GM18861 (cell line): ENCODE data around the gene ZNF74.
A peak's percentile ranks its signal among the peaks of the same experiment; 100 is the strongest.
"Not testable (repeated sequence)": the region's sequence is repeated elsewhere in the genome, so short reads cannot be mapped to it uniquely, and the experiment has no call there.

Experiments
- ATAC-seq: cut with Tn5 transposase; IDR thresholded peaks from one replicate; pipeline ENCODE4 v1.9.1; 2021; ENCODE audit not compliant: unreplicated experiment

ZNF74 gene

DNA sequence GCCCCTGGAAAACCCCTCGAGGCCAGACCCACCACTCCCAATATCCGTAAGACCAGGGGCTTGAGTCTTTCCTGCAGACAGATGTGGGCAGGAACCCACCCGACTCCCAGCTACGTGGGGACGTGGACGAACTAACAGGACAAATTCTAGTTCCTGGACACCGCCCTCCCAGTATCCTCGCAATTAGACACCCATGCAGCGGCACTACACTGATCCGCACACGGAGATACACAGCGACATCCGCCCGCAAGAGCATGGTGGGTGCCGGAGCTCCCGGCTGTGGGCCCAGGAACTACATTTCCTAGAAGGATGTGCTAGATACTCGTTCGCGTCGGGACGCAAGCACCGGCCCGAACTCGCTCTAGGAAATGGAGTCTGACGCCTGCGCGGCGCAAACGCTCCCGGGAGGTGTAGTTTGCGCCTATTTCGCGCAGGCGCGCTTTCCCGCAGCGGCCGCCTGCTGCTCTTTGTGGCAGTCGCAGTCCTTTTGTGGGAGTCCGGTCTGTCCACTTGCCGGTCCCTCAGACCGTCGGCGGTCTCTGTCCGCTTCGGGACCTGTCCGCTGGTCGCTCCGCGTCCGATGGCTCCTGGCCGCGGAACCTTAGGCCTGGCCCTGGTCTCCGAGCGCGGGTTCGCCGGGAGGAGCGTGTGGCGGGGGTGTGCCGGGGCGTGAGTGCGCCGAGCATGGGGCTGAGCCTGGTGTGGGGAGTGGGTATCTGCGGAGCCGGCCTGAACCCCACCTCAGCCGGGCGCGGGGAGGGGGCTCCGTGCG, at the start of gene ZNF74:
ZNF74 (plus strand) TSS at position 447 of the 772 bp plus-strand sequence. CDS start 478 bp downstream, outside the sequence.
- peak; percentile 74 for ATAC-seq

DNA sequence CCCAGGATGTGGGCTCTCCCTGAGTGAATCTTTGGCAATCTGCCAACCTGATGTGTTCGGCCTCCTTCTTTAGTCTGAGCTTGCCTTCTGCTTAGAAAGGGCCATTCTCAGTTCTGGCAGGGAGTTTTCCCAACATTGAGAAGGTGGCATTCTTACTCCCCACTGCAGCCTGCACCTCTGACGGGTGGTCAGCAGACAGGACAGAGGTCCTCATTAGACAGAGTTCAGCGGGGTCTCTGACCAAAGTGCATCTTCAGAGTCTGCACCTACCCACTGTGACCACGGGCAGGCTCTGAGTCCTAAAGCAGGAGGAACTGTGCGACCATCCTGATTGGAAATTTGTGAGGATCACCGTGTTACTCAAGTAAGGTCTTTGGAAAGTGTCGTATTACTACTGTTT, 47.4 kb upstream of the ZNF74 start:
- ATAC-seq: not testable (repeated sequence)

DNA sequence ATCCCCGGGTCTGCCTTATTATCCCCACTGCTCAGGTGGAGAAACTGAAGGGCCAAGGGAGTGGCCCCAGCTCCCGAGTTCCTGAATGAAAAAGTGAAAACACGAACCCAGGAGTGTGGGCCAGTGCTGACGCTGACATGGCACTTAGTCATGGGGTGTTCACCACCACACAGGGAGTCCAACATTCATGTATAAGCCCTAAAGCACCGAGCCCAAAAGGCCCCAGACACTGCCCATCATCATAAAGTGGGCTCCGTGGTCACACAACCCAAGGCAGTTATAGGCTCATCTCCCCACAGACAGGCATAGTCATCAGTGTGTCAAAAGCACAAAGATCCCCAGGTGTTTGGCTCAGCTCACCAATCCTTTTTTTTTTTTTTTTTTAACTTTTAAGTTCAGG, 41.4 kb upstream of the ZNF74 start:
- not testable (repeated sequence) for ATAC-seq

DNA sequence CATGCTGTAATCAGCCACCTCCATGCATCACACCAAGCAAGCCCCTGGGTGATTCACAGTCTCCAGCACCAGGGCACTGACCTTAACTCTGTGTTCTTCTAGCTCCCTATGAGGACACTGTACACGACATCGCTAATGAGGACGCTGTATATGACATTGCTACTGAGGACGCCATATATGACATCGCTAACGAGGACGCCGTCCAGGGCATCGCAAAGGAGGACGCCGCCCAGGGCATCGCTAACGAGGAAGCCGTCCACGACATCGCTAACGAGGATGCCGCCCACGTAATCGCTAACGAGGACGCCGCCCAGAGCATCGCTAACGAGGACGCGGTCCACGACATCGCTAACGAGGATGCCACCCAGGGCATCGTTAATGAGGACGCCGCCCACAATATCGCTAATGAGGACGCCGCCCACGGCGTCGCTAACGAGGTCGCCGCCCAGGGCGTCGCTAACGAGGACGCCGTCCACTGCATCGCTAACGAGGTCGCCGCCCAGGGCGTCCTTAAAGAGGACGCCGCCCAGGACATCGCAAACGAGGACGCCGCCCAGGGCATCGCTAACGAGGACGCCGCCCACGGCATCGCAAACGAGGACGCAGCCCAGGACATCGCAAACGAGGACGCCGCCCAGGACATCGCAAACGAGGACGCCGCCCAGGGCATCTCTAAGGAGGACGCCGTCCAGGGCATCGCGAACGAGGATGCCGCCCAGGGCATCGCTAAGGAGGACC, 39.5 kb upstream of the ZNF74 start:
- no peak for ATAC-seq

DNA sequence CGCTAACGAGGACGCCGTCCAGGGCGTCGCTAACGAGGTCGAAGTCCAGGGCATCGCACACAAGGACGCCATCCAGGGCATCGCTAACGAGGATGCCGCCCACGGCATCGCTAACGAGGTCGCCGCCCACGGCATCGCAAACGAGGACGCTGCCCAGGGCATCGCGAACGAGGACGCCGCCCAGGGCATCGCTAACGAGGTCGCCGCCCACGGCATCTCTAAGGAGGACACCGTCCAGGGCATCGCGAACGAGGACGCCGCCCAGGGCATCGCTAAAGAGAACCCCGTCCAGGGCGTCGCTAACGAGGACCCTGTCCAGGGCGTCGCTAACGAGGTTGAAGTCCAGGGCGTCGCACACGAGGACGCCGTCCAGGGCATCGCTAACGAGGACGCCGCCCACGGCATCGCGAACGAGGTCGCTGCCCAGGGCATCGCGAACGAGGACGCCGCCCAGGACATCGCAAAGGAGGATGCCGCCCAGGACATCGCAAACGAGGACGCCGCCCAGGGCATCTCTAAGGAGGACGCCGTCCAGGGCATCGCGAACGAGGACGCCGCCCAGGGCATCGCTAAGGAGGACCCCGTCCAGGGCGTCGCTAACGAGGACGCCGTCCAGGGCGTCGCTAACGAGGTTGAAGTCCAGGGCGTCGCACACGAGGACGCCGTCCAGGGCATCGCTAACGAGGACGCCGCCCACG, 37.9 kb upstream of the ZNF74 start:
- not testable (repeated sequence) for ATAC-seq

DNA sequence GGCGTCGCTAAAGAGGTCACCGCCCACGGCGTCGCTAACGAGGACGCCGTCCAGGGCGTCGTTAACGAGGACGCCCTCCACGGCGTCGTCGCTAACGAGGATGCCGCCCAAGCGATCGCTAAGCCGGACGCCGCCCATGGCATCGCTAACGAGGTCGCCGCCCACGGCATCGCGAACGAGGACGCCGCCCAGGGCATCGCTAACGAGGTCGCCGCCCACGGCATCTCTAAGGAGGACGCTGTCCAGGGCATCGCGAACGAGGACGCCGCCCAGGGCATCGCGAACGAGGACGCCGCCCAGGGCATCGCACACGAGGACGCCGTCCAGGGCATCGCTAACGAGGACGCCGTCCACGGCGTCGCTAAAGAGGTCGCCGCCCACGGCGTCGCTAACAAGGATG, 37.0 kb upstream of the ZNF74 start:
- ATAC-seq: not testable (repeated sequence)

DNA sequence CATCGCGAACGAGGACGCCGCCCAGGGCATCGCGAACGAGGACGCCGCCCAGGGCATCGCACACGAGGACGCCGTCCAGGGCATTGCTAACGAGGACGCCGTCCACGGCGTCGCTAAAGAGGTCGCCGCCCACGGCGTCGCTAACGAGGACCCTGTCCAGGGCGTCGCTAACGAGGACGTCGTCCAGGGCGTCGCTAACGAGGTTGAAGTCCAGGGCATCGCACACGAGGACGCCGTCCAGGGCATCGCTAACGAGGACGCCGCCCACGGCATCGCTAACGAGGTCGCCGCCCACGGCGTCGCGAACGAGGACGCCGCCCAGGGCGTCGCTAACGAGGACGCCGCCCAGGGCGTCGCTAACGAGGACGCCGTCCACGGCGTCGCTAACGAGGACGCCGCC, 36.0 kb upstream of the ZNF74 start:
- ATAC-seq: not testable (repeated sequence)

DNA sequence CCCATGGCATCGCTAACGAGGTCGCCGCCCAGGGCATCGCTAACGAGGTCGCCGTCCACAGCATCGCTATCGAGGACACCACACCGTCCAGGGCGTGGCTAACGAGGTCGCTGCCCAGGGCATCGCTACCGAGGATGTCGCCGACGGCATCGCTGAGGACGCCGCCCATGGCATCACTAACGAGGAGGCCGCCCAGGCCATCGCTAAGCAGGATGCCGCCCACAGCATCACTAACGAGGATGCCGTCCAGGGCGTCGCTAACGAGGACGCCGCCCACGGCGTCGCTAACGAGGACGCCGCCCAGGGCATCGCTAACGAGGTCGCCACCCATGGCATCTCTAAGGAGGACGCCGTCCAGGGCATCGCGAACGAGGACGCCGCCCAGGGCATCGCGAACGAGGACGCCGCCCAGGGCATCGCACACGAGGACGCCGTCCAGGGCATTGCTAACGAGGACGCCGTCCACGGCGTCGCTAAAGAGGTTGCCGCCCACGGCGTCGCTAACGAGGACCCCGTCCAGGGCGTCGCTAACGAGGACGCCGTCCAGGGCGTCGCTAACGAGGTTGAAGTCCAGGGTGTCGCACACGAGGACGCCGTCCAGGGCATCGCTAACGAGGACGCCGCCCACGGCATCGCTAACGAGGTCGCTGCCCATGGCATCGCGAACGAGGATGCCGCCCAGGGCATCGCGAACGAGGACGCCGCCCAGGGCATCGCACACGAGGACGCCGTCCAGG, 35.3 kb upstream of the ZNF74 start:
- not testable (repeated sequence) for ATAC-seq

DNA sequence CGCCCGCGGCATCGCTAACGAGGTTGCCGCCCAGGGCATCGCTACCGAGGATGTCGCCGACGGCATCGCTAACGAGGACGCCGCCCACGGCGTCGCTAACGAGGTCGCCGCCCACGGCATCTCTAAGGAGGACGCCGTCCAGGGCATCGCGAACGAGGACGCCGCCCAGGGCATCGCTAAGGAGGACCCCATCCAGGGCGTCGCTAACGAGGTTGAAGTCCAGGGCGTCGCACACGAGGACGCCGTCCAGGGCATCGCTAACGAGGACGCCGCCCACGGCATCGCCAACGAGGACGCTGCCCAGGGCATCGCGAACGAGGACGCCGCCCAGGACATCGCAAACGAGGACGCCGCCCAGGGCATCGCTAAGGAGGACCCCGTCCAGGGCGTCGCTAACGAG, 33.7 kb upstream of the ZNF74 start:
- not testable (repeated sequence) for ATAC-seq

DNA sequence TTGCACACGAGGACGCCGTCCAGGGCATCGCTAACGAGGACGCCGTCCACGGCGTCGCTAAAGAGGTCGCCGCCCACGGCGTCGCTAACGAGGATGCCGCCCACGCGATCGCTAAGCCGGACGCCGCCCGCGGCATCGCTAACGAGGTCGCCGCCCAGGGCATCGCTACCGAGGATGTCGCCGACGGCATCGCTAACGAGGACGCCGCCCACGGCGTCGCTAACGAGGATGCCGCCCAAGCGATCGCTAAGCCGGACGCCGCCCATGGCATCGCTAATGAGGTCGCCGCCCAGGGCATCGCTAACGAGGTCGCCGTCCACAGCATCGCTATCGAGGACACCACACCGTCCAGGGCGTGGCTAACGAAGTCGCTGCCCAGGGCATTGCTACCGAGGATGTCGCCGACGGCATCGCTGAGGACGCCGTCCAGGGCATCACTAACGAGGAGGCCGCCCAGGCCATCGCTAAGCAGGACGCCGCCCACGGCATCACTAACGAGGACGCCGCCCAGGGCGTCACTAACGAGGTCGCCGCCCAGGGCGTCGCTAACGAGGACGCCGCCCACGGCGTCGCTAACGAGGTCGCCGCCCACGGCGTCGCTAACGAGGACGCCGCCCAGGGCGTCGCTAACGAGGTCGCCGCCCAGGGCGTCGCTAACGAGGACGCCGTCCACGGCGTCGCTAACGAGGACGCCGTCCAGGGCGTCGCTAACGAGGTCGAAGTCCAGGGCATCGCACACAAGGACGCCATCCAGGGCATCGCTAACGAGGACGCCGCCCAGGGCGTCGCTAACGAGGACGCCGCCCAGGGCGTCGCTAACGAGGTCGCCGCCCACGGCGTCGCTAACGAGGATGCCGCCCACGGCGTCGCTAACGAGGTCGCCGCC, 32.8 kb upstream of the ZNF74 start:
- ATAC-seq: not testable (repeated sequence)

DNA sequence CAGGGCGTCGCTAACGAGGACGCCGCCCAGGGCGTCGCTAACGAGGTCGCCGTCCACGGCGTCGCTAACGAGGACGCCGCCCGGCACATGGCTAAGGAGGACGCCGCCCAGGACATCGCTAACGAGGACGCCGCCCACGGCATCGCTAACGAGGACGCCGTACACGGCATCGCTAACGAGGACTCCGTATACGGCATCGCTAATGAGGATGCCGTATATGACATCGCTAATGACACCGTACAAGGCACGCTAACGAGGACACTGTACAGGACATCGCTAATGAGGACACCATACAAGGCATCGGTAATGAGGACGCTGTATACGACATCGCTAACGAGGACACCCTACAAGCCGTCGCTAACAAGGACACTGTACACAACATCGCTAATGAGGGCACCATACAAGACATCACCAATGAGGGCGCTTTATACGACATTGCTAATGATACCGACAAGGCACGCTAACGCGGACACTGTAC, 32.2 kb upstream of the ZNF74 start:
- ATAC-seq: not testable (repeated sequence)

DNA sequence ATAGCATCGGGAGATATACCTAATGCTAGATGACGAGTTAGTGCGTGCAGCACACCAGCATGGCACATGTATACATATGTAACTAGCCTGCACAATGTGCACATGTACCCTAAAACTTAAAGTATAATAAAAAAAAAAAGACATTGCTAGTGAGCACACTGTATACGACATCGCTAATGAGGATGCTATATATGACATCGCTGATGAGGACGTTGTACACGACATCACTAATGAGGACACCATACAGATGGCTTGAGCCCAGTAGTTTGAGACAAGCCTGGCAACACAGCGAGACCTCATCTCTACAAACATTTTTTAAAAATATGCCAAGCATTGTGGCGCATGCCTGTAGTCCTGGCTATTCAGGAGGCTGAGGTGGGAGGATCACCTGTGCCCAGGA, 31.5 kb upstream of the ZNF74 start:
- ATAC-seq: not testable (repeated sequence)

DNA sequence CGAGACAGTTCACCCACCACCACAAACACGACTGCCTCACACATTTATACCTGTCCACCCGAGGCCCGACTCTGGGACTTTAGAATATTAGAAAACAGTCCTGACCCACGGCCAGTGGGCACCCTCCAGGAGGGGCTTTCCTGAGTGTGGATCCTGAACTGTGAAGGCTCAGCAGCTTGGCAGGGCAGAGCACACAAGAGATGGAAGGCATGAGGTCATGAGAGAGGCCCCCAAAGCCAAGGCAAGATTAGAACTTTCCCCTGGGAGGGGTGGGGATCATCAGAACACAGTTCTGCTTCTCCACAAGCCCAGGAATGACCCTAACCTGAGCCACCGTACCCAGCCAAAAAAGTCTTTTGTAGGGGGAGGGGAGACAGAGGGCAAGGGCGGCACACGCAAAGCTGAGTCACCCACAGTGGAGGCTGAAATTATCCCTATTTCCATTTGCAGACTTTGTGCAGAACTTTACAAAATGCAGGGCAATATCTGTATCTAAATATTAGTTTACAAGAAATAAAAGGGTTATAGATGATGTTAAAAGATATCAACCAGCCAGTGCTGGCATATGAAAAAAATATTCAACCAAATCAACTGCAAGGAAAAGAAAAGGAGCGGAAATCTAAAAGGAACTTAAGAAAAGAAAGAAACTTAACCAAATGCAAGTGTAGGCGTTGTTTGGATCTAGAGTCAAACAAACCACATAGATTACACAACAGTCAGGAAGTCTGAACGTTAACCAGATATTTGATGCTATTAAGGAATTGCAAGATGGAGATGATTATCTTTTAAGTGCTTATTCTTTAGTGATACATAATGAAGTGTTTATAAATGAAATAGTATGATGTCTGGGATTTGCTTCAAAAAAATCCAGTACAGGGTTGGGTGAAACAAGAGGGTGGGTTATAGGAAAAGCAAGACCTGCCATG, 29.4 kb upstream of the ZNF74 start:
- not testable (repeated sequence) for ATAC-seq

DNA sequence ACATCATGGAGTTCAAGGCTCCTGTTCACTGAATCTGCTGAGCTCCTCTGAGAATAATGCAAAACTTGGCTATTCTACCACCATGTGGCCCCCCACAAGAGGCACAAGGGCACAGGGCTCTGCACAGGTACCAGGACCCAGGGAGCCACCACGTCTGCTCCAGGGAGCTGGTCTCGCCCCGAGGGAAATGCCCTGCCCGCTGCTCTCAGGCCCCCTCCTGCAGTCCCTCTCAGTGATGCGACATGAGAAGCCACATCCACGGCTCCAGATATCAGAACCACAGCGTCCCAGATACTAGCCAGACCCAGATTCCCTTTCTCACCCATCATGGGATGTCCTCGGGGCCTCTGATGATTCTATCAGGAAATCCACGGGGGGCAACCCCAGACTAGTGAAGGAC, 27.1 kb upstream of the ZNF74 start:
- ATAC-seq: not testable (repeated sequence)

DNA sequence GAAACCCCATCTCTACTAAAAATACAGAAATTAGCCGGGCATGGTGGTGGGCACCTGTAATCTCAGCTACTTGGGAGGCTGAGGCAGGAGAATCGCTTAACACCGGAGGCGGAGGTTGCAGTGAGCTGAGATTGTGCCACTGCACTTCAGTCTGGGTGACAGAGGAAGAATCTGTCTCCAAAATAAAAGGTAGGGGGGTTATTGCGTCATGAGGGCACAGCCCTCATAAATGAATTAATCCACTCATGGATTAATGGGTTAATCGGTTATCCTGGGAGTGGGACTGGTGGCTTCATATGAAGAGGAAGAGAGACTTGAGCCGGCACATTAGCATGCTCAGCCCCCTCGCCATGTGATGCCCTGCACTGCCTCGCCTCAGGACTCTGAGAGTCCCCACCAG, 25.1 kb upstream of the ZNF74 start:
- not testable (repeated sequence) for ATAC-seq

DNA sequence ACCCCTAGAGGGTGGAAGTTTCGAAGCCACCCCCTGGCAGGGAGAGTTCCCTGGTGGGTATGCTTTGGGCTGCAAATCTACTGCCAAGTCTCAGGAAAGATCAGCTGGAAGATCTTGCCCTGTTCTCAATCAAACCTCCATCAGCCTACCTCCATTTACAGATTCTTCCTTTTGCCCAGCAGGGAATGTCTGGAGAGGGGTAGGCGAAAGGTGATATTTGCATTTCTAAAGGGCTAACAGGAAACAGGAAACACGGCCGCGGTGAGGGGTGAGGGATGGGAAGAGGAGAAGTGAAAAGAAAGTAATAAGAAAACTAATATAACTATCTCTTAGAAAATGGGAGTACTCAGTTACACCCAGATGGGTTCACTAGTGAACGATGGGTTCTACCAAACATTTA, 22.3 kb upstream of the ZNF74 start:
- not testable (repeated sequence) for ATAC-seq

DNA sequence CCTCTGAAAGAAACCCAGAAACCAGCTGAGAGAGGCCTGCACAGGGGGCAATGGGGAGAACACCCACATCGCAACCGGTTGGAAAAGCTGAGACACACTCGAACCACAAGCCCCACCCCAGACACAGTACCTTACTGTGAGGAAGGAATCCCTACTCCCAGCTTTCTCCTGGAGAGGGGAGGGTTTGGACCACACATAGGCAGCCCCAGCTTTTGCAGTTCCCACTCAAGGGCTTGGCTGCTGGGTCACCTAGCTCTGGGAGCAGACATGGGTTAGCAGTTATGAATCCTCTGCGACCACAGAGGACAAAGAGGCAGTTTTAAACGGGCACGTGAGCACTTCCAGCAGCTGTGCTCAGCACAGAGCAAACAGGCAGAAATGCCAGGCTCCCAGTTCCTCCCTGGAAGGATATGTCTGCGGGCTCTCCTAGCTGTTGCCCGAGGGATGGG, 21.5 kb upstream of the ZNF74 start:
- not testable (repeated sequence) for ATAC-seq

DNA sequence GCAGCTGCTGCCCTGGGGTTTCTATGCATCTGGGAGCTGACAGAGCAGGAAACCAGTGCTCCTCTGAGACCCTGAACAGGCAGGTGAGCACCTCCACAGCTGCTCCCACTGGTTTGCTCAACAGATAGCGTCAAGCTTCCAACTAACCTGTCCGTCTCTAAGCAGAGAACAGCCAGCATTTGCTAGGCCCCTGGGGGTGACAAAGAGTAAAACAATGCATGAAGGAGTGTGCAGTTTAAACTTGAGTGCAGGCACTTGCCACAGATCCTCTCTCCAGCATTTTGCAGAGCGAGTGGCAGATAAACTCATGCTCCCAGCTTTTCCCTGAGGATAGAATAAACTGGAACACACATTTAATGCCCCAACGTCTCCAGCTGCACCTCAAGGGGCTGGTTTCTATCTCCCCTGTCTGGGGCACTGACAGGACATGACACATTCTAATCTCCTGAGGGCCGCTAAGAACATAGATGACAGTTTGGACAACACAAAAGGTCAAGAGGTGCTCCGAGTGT, 20.7 kb upstream of the ZNF74 start:
- ATAC-seq: not testable (repeated sequence)
